GM21528 (cell line): ENCODE measurements around the gene WASF2.
"Not testable (repeated sequence)": the region's sequence is repeated elsewhere in the genome, so short reads cannot be mapped to it uniquely, and the experiment has no call there.

Experiments
- ATAC-seq: cut with Tn5 transposase; IDR thresholded peaks from one replicate; pipeline ENCODE4 v1.9.1; 2021; ENCODE audit warnings: mild to moderate bottlenecking, moderate library complexity; ENCODE audit not compliant: unreplicated experiment, low FRiP score

The WASF2 gene

GRCh38 chr1:27489973-27490741 is at the start of gene WASF2:
Gene WASF2 (minus strand): TSS chr1:27490167. CDS start chr1:27428890, 61,277 bp downstream.
- ATAC-seq = peak; percentile 84

- ATAC-seq = no peak
Observed at GRCh38 chr1:27538793-27539192, 48.8 kb upstream of the WASF2 start.

- ATAC-seq = not testable (repeated sequence)
Observed at GRCh38 chr1:27538305-27538676, 48.3 kb upstream of the WASF2 start.

- no peak for ATAC-seq
Observed at GRCh38 chr1:27536767-27537166, 46.8 kb upstream of the WASF2 start.

GRCh38 chr1:27536010-27536757 is 46.2 kb upstream of the WASF2 start:
- no peak for ATAC-seq

GRCh38 chr1:27535386-27535785 is 45.4 kb upstream of the WASF2 start:
- no peak for ATAC-seq

GRCh38 chr1:27531959-27532685 is 42.2 kb upstream of the WASF2 start:
- no peak for ATAC-seq

GRCh38 chr1:27530192-27530591 is 40.2 kb upstream of the WASF2 start:
- no peak for ATAC-seq

- ATAC-seq = no peak
Observed at GRCh38 chr1:27529704-27530018, 39.7 kb upstream of the WASF2 start.

- no peak for ATAC-seq
Observed at GRCh38 chr1:27528818-27529703, 39.1 kb upstream of the WASF2 start.

GRCh38 chr1:27527890-27528817 is 38.2 kb upstream of the WASF2 start:
- no peak for ATAC-seq

GRCh38 chr1:27527223-27527889 is 37.4 kb upstream of the WASF2 start:
- no peak for ATAC-seq

GRCh38 chr1:27526569-27527222 is 36.7 kb upstream of the WASF2 start:
- no peak for ATAC-seq

- no peak for ATAC-seq
Observed at GRCh38 chr1:27525296-27526272, 35.6 kb upstream of the WASF2 start.

- ATAC-seq = no peak
Observed at GRCh38 chr1:27523337-27524020, 33.5 kb upstream of the WASF2 start.

- no peak for ATAC-seq
Observed at GRCh38 chr1:27522432-27523336, 32.7 kb upstream of the WASF2 start.
